ENCODE results near the gene OTUD3.

DNA sequence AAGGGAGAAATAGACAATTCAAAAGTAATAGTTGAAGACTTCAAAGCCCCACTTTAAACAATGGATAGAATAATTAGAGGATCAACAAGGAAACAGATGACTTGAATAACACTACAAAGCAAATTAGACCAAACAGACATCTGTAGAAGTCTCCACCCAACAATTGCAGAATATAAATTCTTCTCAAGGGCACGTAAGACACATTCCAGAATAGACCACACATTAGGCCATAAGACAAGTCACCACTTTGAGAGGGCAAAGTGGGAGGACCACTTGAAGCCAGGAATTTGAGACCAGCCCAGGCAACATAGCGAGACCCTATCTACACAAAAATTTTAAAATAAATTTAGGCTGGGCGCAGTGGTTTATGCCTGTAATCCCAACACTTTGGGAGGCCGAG, 46.6 kb upstream of the OTUD3 start:
- TF ChIP-seq, protein P1, sequence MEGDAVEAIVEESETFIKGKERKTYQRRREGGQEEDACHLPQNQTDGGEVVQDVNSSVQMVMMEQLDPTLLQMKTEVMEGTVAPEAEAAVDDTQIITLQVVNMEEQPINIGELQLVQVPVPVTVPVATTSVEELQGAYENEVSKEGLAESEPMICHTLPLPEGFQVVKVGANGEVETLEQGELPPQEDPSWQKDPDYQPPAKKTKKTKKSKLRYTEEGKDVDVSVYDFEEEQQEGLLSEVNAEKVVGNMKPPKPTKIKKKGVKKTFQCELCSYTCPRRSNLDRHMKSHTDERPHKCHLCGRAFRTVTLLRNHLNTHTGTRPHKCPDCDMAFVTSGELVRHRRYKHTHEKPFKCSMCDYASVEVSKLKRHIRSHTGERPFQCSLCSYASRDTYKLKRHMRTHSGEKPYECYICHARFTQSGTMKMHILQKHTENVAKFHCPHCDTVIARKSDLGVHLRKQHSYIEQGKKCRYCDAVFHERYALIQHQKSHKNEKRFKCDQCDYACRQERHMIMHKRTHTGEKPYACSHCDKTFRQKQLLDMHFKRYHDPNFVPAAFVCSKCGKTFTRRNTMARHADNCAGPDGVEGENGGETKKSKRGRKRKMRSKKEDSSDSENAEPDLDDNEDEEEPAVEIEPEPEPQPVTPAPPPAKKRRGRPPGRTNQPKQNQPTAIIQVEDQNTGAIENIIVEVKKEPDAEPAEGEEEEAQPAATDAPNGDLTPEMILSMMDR (IDR thresholded peaks at IDR 0.05) = no peak
- no peak for TF ChIP-seq EP300 (IDR thresholded peaks at IDR 0.05)

All from suprapubic skin (tissue), 3 donors.